GM23338 (cell line): ENCODE data around the gene COLEC12. TPM values are rescaled to one million over a fixed set of nuclear protein-coding genes. Genes with fewer than 3 reads are reported as not detected.

Source experiments
- ATAC-seq: fragments of 200-7000 bp; cut with Tn5 transposase; 3 replicates; pipeline ENCODE4 v1.9.1; 2020
- DNase-seq: peaks from one replicate; pipeline ENCODE4 v3.0.0-alpha.2; 2015; ENCODE audit warnings: low spot score
- H2AFZ ChIP-seq: fragments of 200-600 bp; sonication (generic); 2 replicates; pipeline ENCODE4 v1.8.0; 2016; ENCODE audit warnings: antibody characterized with exemption, mild to moderate bottlenecking, moderate library complexity
- H3F3A ChIP-seq: fragments of 200-600 bp; sonication (generic); replicated peaks from 2 replicates; pipeline ENCODE4 v1.8.0; 2017; ENCODE audit warnings: antibody characterized with exemption, mixed run types, low read depth
- H3K27ac ChIP-seq: fragments of 200-600 bp; sonication (generic); 2 replicates; pipeline ENCODE4 v1.6.1; 2016; ENCODE audit warnings: low read depth
- H3K27me3 ChIP-seq: fragments of 200-600 bp; sonication (generic); 2 replicates; pipeline ENCODE4 v1.8.0; 2016; ENCODE audit warnings: mild to moderate bottlenecking, mixed run types, moderate library complexity; ENCODE audit not compliant: insufficient read depth
- H3K36me3 ChIP-seq: fragments of 200-600 bp; sonication (generic); 2 replicates; pipeline ENCODE4 v1.8.0; 2016; ENCODE audit warnings: mild to moderate bottlenecking; ENCODE audit not compliant: insufficient read depth
- H3K4me1 ChIP-seq: fragments of 200-600 bp; sonication (generic); 2 replicates; pipeline ENCODE4 v1.8.0; 2016; ENCODE audit warnings: mild to moderate bottlenecking, moderate library complexity; ENCODE audit not compliant: insufficient read depth
- H3K4me2 ChIP-seq: fragments of 200-600 bp; sonication (generic); 2 replicates; pipeline ENCODE4 v1.7.1; 2017; ENCODE audit warnings: mixed run types
- H3K4me3 ChIP-seq: fragments of 200-600 bp; sonication (generic); 2 replicates; pipeline ENCODE4 v1.6.1; 2016; ENCODE audit warnings: mixed run types
- H3K79me2 ChIP-seq: fragments of 200-600 bp; sonication (generic); replicated peaks from 2 replicates; pipeline ENCODE4 v1.8.0; 2017; ENCODE audit warnings: mild to moderate bottlenecking; ENCODE audit not compliant: insufficient read depth
- H3K9me2 ChIP-seq: fragments of 200-600 bp; sonication (generic); 2 replicates; pipeline ENCODE4 v1.8.0; 2017; ENCODE audit not compliant: insufficient read depth
- H4K20me1 ChIP-seq: fragments of 200-600 bp; sonication (generic); replicated peaks from 2 replicates; pipeline ENCODE4 v1.8.0; 2017; ENCODE audit warnings: mild to moderate bottlenecking; ENCODE audit not compliant: insufficient read depth
- H3K27ac Mint-ChIP-seq: 2 replicates; pipeline ENCODE4 v1.8.0; 2020; ENCODE audit warnings: inconsistent platforms, mild to moderate bottlenecking, moderate library complexity, mixed read lengths
- H3K27me3 Mint-ChIP-seq: 3 replicates; pipeline ENCODE4 v1.8.0; 2022; ENCODE audit warnings: low read depth, mild to moderate bottlenecking, moderate library complexity, mixed read lengths, inconsistent platforms; ENCODE audit not compliant: insufficient read depth, poor library complexity
- H3K36me3 Mint-ChIP-seq: 3 replicates; pipeline ENCODE4 v1.8.0; 2021; ENCODE audit warnings: low read depth, mild to moderate bottlenecking, inconsistent platforms, moderate library complexity, mixed read lengths
- H3K4me1 Mint-ChIP-seq: 3 replicates; pipeline ENCODE4 v1.8.0; 2020; ENCODE audit warnings: mild to moderate bottlenecking, inconsistent platforms, mixed read lengths
- H3K4me3 Mint-ChIP-seq: 3 replicates; pipeline ENCODE4 v1.8.0; 2021; ENCODE audit warnings: moderate library complexity, mild to moderate bottlenecking, inconsistent platforms, mixed read lengths
- H3K9me3 Mint-ChIP-seq: 3 replicates; pipeline ENCODE4 v1.8.0; 2020; ENCODE audit warnings: moderate library complexity, mild to moderate bottlenecking, inconsistent platforms, mixed read lengths
- CREB1 ChIP-seq: fragments of 250-450 bp; sonication (Bioruptor Pico); IDR thresholded peaks from 2 replicates; pipeline ENCODE4 v1.5.0; 2020; ENCODE audit warnings: low read depth, mild to moderate bottlenecking, moderate library complexity
- EZH2 ChIP-seq: fragments of 200-600 bp; sonication (generic); IDR thresholded peaks from one replicate; pipeline ENCODE4 v1.8.0; 2017; ENCODE audit warnings: antibody characterized with exemption, mild to moderate bottlenecking, low read depth; ENCODE audit not compliant: unreplicated experiment
- EZH2phosphoT487 ChIP-seq: fragments of 200-600 bp; sonication (generic); IDR thresholded peaks from one replicate; pipeline ENCODE4 v1.8.1; 2018; ENCODE audit warnings: antibody characterized with exemption; ENCODE audit not compliant: unreplicated experiment
- JUNB ChIP-seq: IDR thresholded peaks from one replicate; pipeline ENCODE4 v1.6.1; 2016; ENCODE audit warnings: antibody characterized with exemption; ENCODE audit not compliant: unreplicated experiment
- NANOG ChIP-seq: IDR thresholded peaks from 2 replicates; pipeline ENCODE4 v1.6.1; 2016; ENCODE audit warnings: antibody characterized with exemption, borderline replicate concordance
- STAT1 ChIP-seq: IDR thresholded peaks from one replicate; pipeline ENCODE4 v1.6.1; 2016; ENCODE audit warnings: antibody characterized with exemption; ENCODE audit not compliant: unreplicated experiment
- ZNF114 ChIP-seq: fragments of 250-450 bp; sonication (Bioruptor Pico); IDR thresholded peaks from 2 replicates; pipeline ENCODE4 v1.5.0; 2020; ENCODE audit warnings: mild to moderate bottlenecking, moderate library complexity
- ZNF331 ChIP-seq: fragments of 250-450 bp; sonication (Bioruptor Pico); IDR thresholded peaks from 2 replicates; pipeline ENCODE4 v1.5.0; 2020; ENCODE audit warnings: low read depth, mild to moderate bottlenecking, moderate library complexity
- polyA plus RNA-seq: library from polyadenylated mRNA; unstranded; fragments of >200 nt; fragmentation: Nextera tagmentation; extraction: Ambion mirVana; gene quantifications from 2 replicates; pipeline ENCODE4 v1.2.1, GENCODE V29; 2016
- total RNA-seq: library from RNA; depleted of rRNA; stranded (reverse); fragments of >200 nt; shearing (Covaris generic); gene quantifications from 2 replicates; pipeline ENCODE4 v1.2.3, GENCODE V29; 2014
- TF ChIP-seq, protein P1 (sequence below): IDR thresholded peaks from one replicate; pipeline ENCODE4 v1.6.1; 2018; ENCODE audit warnings: antibody characterized with exemption; ENCODE audit not compliant: unreplicated experiment
- TF ChIP-seq, protein P2 (sequence below): IDR thresholded peaks from 2 replicates; pipeline ENCODE4 v1.6.1; 2016; ENCODE audit warnings: antibody characterized with exemption

Gene COLEC12
- total and polyA plus RNA-seq, 2 experiments from 2014 or later: 1.1 to 3.2 TPM

DNA sequence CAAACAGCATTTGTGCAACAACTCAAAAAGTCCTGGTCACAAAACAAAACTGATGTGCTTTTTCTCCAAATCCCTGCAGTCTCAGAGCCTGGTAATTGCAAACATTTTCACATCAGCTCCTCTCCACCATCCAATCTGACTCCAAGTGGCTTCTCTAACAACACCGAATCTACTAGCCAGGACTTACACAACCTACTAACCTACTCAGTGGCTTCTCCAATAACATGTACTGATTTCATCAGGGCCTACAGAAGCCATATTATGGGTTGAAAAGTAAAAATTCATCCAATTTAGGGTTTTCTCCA is 104.3 kb downstream of the COLEC12 start (continued):
- TF ChIP-seq, protein P1, sequence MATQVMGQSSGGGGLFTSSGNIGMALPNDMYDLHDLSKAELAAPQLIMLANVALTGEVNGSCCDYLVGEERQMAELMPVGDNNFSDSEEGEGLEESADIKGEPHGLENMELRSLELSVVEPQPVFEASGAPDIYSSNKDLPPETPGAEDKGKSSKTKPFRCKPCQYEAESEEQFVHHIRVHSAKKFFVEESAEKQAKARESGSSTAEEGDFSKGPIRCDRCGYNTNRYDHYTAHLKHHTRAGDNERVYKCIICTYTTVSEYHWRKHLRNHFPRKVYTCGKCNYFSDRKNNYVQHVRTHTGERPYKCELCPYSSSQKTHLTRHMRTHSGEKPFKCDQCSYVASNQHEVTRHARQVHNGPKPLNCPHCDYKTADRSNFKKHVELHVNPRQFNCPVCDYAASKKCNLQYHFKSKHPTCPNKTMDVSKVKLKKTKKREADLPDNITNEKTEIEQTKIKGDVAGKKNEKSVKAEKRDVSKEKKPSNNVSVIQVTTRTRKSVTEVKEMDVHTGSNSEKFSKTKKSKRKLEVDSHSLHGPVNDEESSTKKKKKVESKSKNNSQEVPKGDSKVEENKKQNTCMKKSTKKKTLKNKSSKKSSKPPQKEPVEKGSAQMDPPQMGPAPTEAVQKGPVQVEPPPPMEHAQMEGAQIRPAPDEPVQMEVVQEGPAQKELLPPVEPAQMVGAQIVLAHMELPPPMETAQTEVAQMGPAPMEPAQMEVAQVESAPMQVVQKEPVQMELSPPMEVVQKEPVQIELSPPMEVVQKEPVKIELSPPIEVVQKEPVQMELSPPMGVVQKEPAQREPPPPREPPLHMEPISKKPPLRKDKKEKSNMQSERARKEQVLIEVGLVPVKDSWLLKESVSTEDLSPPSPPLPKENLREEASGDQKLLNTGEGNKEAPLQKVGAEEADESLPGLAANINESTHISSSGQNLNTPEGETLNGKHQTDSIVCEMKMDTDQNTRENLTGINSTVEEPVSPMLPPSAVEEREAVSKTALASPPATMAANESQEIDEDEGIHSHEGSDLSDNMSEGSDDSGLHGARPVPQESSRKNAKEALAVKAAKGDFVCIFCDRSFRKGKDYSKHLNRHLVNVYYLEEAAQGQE: no peak
- TF ChIP-seq ZNF331 (CRISPR knock-in tag): no peak
- no peak for TF ChIP-seq NANOG
- no peak for TF ChIP-seq JUNB
- no peak for TF ChIP-seq STAT1
- TF ChIP-seq ZNF114 (CRISPR knock-in tag): no peak
- TF ChIP-seq, protein P2, sequence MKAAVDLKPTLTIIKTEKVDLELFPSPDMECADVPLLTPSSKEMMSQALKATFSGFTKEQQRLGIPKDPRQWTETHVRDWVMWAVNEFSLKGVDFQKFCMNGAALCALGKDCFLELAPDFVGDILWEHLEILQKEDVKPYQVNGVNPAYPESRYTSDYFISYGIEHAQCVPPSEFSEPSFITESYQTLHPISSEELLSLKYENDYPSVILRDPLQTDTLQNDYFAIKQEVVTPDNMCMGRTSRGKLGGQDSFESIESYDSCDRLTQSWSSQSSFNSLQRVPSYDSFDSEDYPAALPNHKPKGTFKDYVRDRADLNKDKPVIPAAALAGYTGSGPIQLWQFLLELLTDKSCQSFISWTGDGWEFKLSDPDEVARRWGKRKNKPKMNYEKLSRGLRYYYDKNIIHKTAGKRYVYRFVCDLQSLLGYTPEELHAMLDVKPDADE: no peak
- no peak for TF ChIP-seq EZH2phosphoT487
- TF ChIP-seq EZH2: no peak
- no peak for TF ChIP-seq CREB1 (CRISPR knock-in tag)

DNA sequence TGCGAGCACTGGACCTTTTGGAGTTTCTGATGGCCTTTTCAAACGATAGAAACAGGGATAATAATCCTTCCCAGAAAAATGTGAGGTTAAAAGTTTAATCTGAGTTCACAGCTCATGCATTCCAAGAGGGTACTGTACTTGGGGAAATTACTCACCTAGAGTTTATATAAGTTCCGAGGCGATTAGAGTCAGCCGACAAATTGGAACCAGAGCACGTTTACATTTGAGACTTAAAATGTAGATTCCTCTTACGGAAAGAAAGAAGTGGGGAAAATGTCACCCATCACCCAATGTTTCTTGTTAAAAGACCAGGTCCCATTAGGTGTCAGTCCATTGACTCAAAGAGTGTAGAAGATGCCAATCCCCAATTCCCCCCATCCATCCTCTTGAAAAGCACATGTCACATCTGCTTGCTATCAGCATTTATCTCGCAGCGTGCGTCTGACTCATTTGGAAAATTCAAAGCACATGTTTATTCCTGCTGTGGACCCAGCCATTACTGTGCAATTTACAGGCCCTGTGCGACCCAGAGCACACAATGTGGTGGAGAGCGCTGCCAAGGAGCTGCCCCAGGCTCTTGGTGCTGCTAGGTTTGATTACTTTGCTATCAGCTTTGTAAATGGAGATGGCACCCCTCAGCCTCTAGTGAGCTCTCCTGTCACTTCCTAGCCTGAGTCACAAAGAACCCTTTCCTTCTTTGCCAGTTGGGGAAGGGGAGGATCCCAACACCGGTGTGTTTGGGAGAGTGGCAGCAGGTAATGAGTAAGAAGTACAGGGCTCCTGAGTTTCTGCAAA is 104.8 kb downstream of the COLEC12 start:
- no peak overlapping the region for H3K4me3 ChIP-seq
- H3K27ac ChIP-seq: no peak overlapping the region
- TF ChIP-seq, protein P2: no peak
- Mint-ChIP-seq H3K4me3 (no peak overlapping the region), H3K36me3 (no peaks in the 10 kb centered on the region), H3K27ac (no peak overlapping the region), H3K4me1 (no peaks in the 10 kb centered on the region), H3K9me3 (no peaks in the 10 kb centered on the region), H3K27me3 (no peaks in the 10 kb centered on the region)
- H3K36me3 ChIP-seq: no peaks in the 10 kb centered on the region
- H3K27me3 ChIP-seq: no peaks in the 10 kb centered on the region
- H4K20me1 ChIP-seq: no peaks in the 10 kb centered on the region
- no peaks in the 10 kb centered on the region for H3K4me1 ChIP-seq
- no peak for DNase-seq
- H3F3A ChIP-seq: no peaks in the 10 kb centered on the region
- 0 out of 2 replicates have a peak overlapping the region, but pooled peaks have one; percentile 32 for H2AFZ ChIP-seq
- no peak overlapping the region for H3K4me2 ChIP-seq
- no peak for ATAC-seq
- H3K9me2 ChIP-seq: peaks cover 7% of the 10 kb centered on the region; the same call in 1 of the 2 replicates
- H3K79me2 ChIP-seq: no peaks in the 10 kb centered on the region
